ENCODE results near the gene ATRNL1.

DNA sequence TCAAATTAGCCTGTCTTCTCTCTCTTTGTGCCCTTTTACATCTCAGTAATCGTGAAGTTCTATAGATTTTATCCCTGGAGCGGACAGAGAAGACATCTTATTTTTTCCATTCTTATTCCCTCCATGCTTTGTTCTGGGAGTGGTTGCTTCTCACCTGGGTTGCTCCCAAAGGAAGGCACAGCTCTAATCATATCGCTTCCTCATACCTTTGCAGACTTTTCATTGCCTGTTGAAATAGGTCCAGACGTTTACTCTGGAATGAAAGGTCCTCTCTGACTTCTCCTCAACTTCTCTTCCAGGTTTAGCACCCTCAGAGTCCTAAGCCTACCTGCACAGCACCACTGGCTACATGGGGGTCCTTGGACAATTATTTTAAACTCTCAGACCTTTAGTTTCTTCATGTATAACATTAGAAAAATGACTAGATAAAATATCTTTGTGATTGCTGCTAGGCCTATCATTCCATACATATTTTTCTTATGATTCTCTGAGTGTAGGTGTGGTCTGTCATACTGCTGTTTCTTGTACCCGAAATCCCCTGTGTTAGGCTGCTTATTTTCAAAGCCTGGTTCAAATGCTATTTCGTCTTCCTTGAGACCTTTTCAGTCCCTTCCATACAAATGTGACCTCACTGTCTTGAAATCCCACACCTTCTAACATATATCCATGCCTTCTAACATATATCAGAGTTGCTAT is 761.7 kb downstream of the ATRNL1 start:
- TF ChIP-seq, protein P1, sequence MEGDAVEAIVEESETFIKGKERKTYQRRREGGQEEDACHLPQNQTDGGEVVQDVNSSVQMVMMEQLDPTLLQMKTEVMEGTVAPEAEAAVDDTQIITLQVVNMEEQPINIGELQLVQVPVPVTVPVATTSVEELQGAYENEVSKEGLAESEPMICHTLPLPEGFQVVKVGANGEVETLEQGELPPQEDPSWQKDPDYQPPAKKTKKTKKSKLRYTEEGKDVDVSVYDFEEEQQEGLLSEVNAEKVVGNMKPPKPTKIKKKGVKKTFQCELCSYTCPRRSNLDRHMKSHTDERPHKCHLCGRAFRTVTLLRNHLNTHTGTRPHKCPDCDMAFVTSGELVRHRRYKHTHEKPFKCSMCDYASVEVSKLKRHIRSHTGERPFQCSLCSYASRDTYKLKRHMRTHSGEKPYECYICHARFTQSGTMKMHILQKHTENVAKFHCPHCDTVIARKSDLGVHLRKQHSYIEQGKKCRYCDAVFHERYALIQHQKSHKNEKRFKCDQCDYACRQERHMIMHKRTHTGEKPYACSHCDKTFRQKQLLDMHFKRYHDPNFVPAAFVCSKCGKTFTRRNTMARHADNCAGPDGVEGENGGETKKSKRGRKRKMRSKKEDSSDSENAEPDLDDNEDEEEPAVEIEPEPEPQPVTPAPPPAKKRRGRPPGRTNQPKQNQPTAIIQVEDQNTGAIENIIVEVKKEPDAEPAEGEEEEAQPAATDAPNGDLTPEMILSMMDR (IDR thresholded peaks at IDR 0.05; ENCODE audit: low read depth, low read length, missing input control): no peak
- TF ChIP-seq RAD21 (IDR thresholded peaks at IDR 0.05): no peak
- TF ChIP-seq YY1 (IDR thresholded peaks at IDR 0.05): no peak
- TF ChIP-seq SP1 (IDR thresholded peaks at IDR 0.05): no peak
- TF ChIP-seq, protein P2, sequence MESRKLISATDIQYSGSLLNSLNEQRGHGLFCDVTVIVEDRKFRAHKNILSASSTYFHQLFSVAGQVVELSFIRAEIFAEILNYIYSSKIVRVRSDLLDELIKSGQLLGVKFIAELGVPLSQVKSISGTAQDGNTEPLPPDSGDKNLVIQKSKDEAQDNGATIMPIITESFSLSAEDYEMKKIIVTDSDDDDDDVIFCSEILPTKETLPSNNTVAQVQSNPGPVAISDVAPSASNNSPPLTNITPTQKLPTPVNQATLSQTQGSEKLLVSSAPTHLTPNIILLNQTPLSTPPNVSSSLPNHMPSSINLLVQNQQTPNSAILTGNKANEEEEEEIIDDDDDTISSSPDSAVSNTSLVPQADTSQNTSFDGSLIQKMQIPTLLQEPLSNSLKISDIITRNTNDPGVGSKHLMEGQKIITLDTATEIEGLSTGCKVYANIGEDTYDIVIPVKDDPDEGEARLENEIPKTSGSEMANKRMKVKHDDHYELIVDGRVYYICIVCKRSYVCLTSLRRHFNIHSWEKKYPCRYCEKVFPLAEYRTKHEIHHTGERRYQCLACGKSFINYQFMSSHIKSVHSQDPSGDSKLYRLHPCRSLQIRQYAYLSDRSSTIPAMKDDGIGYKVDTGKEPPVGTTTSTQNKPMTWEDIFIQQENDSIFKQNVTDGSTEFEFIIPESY (IDR thresholded peaks at IDR 0.05): no peak

All from liver (tissue), 3 donors.